ENCODE data around the gene CBX4. TPM values are rescaled to one million over a fixed set of nuclear protein-coding genes. Genes with fewer than 3 reads are reported as not detected.
A peak's percentile ranks its signal among the peaks of the same experiment; 100 is the strongest.

CBX4 gene
- total RNA-seq (2014; rRNA removed; shearing (Covaris generic)) (4.6 and 5.7 TPM in 2 replicates), polyA plus RNA-seq (2016; fragmentation: Nextera tagmentation; extraction: Ambion mirVana) (1.4 TPM in 2 replicates)
- long read RNA-seq = 0 reads

GRCh38 chr17:79839356-79840268, at the start of gene CBX4:
Gene CBX4 (minus strand): TSS chr17:79839440. CDS start chr17:79839251, 189 bp downstream.
- Mint-ChIP-seq H3K9me3 (peaks cover 5% of the 10 kb centered on the region; the same call in 2 of the 3 replicates), H3K27ac (no peak within 1 kb of the TSS), H3K4me3 (peak within 1 kb of the TSS; percentile 81), H3K27me3 (ENCODE audit: insufficient read depth, low read depth, poor library complexity) (peaks cover 88% of the 10 kb centered on the region), H3K36me3 (ENCODE audit: low read depth) (no peaks in the 10 kb centered on the region), H3K4me1 (peaks cover 39% of the 10 kb centered on the region)
- H3K4me3 ChIP-seq = peak within 1 kb of the TSS; percentile 80
- ATAC-seq (peak; percentile 1), DNase-seq (ENCODE audit: low spot score) (peak; percentile 94)
- peaks cover 34% of the 10 kb centered on the region for H3F3A ChIP-seq (replicated peaks; ENCODE audit: low read depth)
- no peak within 1 kb of the TSS for H3K27ac ChIP-seq (ENCODE audit: low read depth)
- H3K36me3 ChIP-seq (ENCODE audit: insufficient read depth) = no peaks in the 10 kb centered on the region
- H3K9me2 ChIP-seq (ENCODE audit: insufficient read depth) = no peaks in the 10 kb centered on the region
- H3K4me1 ChIP-seq (ENCODE audit: insufficient read depth) = peaks cover 40% of the 10 kb centered on the region
- H3K79me2 ChIP-seq (replicated peaks; ENCODE audit: insufficient read depth) = no peaks in the 10 kb centered on the region
- H3K4me2 ChIP-seq = peak within 1 kb of the TSS; percentile 99
- peaks cover 88% of the 10 kb centered on the region for H3K27me3 ChIP-seq (ENCODE audit: insufficient read depth)
- no peak for TF ChIP-seq JUNB (IDR thresholded peaks at IDR 0.05; ENCODE audit: unreplicated experiment)
- TF ChIP-seq REST (IDR thresholded peaks at IDR 0.05; ENCODE audit: unreplicated experiment) = no peak
- 0 out of 2 replicates have a peak, but pooled peaks have one; percentile 25 for TF ChIP-seq POLR2AphosphoS5 (IDR thresholded peaks at IDR 0.05; ENCODE audit: low read depth)
- peak; percentile 79 for TF ChIP-seq CREB1 (CRISPR knock-in tag; IDR thresholded peaks at IDR 0.05; ENCODE audit: low read depth)
- TF ChIP-seq NANOG (IDR thresholded peaks at IDR 0.05; ENCODE audit: borderline replicate concordance) = no peak
- no peak for TF ChIP-seq EZH2phosphoT487 (IDR thresholded peaks at IDR 0.05; ENCODE audit: unreplicated experiment)
- TF ChIP-seq EZH2 (IDR thresholded peaks at IDR 0.05; ENCODE audit: low read depth, unreplicated experiment) = peak; percentile 69
- no peak for TF ChIP-seq ZNF462 (CRISPR knock-in tag; IDR thresholded peaks at IDR 0.05)
- peak; percentile 59 to 68 for TF ChIP-seq CTCF (conservative IDR thresholded peaks at IDR 0.05; ENCODE audit: low read depth in 2 of 2)
- H2AFZ ChIP-seq = peak within 1 kb of the TSS; percentile 8; the same call in 1 of the 2 replicates
- H4K20me1 ChIP-seq (replicated peaks; ENCODE audit: insufficient read depth) = peaks cover 4% of the 10 kb centered on the region

All from GM23338 (cell line).